ENCODE results near the gene CHORDC1. TPM values are rescaled to one million over a fixed set of nuclear protein-coding genes. Genes with fewer than 3 reads are reported as not detected.

The CHORDC1 gene
- total and polyA plus RNA-seq, 10 of the 15 experiments (the other 5 are each of a cell fraction or from before 2014, with no cell fraction given) = 32.6 to 108 (median 54.3) TPM

DNA sequence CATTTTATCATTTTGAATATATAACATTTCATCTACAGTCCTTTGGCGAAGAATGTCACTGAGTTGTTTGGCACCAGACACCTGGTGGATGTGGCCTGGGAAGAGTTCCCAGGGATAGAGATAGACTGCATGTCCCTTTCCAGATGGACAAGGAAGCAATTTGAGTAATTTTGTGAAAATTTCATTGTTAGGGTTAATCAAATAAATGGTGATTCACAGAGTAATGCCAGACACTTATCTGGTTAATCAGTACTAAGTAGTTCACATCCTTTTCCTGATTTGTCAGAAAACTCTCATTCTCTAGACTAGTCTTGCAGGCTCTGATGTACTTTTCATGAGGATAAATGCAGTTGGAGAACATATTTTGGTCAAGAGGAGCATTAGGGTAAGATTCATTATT is 46.8 kb downstream of the CHORDC1 start:
- no peak for TF ChIP-seq SUZ12 (IDR thresholded peaks at IDR 0.05; ENCODE audit: unreplicated experiment)
- TF ChIP-seq EP300 (IDR thresholded peaks at IDR 0.05; ENCODE audit: borderline replicate concordance in 1 of 2, control insufficient read depth in 1 of 2, low read depth in 2 of 2, low read length in 2 of 2) = no peak
- TF ChIP-seq, protein P1, sequence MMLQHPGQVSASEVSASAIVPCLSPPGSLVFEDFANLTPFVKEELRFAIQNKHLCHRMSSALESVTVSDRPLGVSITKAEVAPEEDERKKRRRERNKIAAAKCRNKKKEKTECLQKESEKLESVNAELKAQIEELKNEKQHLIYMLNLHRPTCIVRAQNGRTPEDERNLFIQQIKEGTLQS (IDR thresholded peaks at IDR 0.05; ENCODE audit: borderline replicate concordance, extremely low read depth, low read depth, low read length) = no peak
- TF ChIP-seq, protein P2, sequence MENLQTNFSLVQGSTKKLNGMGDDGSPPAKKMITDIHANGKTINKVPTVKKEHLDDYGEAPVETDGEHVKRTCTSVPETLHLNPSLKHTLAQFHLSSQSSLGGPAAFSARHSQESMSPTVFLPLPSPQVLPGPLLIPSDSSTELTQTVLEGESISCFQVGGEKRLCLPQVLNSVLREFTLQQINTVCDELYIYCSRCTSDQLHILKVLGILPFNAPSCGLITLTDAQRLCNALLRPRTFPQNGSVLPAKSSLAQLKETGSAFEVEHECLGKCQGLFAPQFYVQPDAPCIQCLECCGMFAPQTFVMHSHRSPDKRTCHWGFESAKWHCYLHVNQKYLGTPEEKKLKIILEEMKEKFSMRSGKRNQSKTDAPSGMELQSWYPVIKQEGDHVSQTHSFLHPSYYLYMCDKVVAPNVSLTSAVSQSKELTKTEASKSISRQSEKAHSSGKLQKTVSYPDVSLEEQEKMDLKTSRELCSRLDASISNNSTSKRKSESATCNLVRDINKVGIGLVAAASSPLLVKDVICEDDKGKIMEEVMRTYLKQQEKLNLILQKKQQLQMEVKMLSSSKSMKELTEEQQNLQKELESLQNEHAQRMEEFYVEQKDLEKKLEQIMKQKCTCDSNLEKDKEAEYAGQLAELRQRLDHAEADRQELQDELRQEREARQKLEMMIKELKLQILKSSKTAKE (IDR thresholded peaks at IDR 0.05; ENCODE audit: low read depth, poor library complexity, severe bottlenecking) = no peak
- TF ChIP-seq SMAD5 (IDR thresholded peaks at IDR 0.05; ENCODE audit: low read depth) = no peak
- no peak for TF ChIP-seq HDAC2 (IDR thresholded peaks at IDR 0.05)
- TF ChIP-seq BCL11A (IDR thresholded peaks at IDR 0.05; ENCODE audit: low read depth, low read length) = no peak

More for the DNA sequence above, 46.8 kb downstream of the CHORDC1 start:
- H3K79me2 ChIP-seq (ENCODE audit: control insufficient read depth, insufficient read depth, low read length) = no peaks in the 10 kb centered on the region
- no peaks in the 10 kb centered on the region for H3K9me3 ChIP-seq (replicated peaks; ENCODE audit: control insufficient read depth, insufficient read depth, low read length)
- no peak overlapping the region for H3K4me3 ChIP-seq
- ChIA-PET RAD21 (ENCODE audit: unreplicated experiment) (no interaction called here), SMC1A (ENCODE audit: uncharacterized antibody, unreplicated experiment) (no interaction called here), POLR2A (no interaction called here), CTCF (no interaction called here)
- ATAC-seq = no peak
- whole genome bisulfite sequencing (ENCODE audit: insufficient coverage, insufficient replicate concordance, low lambda C conversion rate, missing lambda C conversion rate) = 86% methylated on average over 1 of the region's 1 CpG
- intact Hi-C loops (cut with micrococcal nuclease; ENCODE audit: unreplicated experiment) = no loop called here
- H3K9ac ChIP-seq (ENCODE audit: control insufficient read depth, insufficient read depth, low read length) = no peak overlapping the region
- H2AFZ ChIP-seq (ENCODE audit: control insufficient read depth, low read depth, low read length) = no peak overlapping the region
- no peak overlapping the region for H3K4me2 ChIP-seq (ENCODE audit: control insufficient read depth, insufficient read depth)
- no peak overlapping the region for H3K27ac ChIP-seq (ENCODE audit: control insufficient read depth, insufficient read depth)
- H3K27me3 ChIP-seq (replicated peaks in 1 of 2; ENCODE audit: control insufficient read depth in 2 of 2, insufficient read depth in 2 of 2, low read length in 1 of 2) = no peaks in the 10 kb centered on the region
- no peaks in the 10 kb centered on the region for H3K4me1 ChIP-seq (ENCODE audit: control insufficient read depth, insufficient read depth, low read length)
- no peaks in the 10 kb centered on the region for H4K20me1 ChIP-seq (ENCODE audit: control insufficient read depth, insufficient read depth)
- no peak for FAIRE-seq
- in situ Hi-C loops (cut with MboI) = no loop called here
- H3K36me3 ChIP-seq (ENCODE audit: control insufficient read depth in 2 of 2, insufficient read depth in 2 of 2, low read length in 1 of 2) = no peaks in the 10 kb centered on the region
- BruUV-seq (replicated peaks) = no TSS peak
- no peak for DNase-seq (ENCODE audit: low read depth, low spot score)

Measured in GM12878 (cell line).